DOHH2 (cell line): ENCODE measurements around the gene UNKL.

Source experiments
- H3F3A ChIP-seq: fragments of 200-600 bp; sonication (generic), shearing (Covaris generic); 2 replicates; pipeline ENCODE4 v1.6.0; 2016; ENCODE audit warnings: antibody characterized with exemption, mild to moderate bottlenecking; ENCODE audit not compliant: control insufficient read depth, insufficient read depth
- H3K27ac ChIP-seq: fragments of 200-600 bp; sonication (generic); 2 replicates; pipeline ENCODE4 v1.5.1; 2014; ENCODE audit warnings: low read depth, mild to moderate bottlenecking, low read length, moderate library complexity
- H3K27me3 ChIP-seq: fragments of 200-600 bp; sonication (generic); 2 replicates; pipeline ENCODE4 v1.6.1; 2014; ENCODE audit warnings: mild to moderate bottlenecking, low read length, mixed read lengths; ENCODE audit not compliant: control insufficient read depth
- H3K36me3 ChIP-seq: fragments of 200-600 bp; sonication (generic); 2 replicates; pipeline ENCODE4 v1.6.1; 2014; ENCODE audit warnings: mild to moderate bottlenecking, low read length, moderate library complexity, mixed read lengths; ENCODE audit not compliant: control insufficient read depth
- H3K4me1 ChIP-seq: fragments of 200-600 bp; sonication (generic); 2 replicates; pipeline ENCODE4 v1.6.1; 2014; ENCODE audit warnings: mild to moderate bottlenecking, low read length, mixed read lengths; ENCODE audit not compliant: control insufficient read depth
- H3K4me2 ChIP-seq: fragments of 200-600 bp; sonication (generic); 2 replicates; pipeline ENCODE4 v1.6.0; 2014; ENCODE audit warnings: mild to moderate bottlenecking, low read length, moderate library complexity
- H3K4me3 ChIP-seq: fragments of 200-600 bp; sonication (generic); 2 replicates; pipeline ENCODE4 v1.5.1; 2014; ENCODE audit warnings: mild to moderate bottlenecking, low read length, mixed read lengths
- H3K79me2 ChIP-seq: fragments of 200-600 bp; sonication (generic); 2 replicates; pipeline ENCODE4 v1.6.1; 2014; ENCODE audit warnings: mild to moderate bottlenecking, low read length, mixed read lengths; ENCODE audit not compliant: control insufficient read depth
- H3K9me2 ChIP-seq: fragments of 200-600 bp; sonication (generic); replicated peaks from 2 replicates; pipeline ENCODE4 v1.6.1; 2014; ENCODE audit warnings: mild to moderate bottlenecking, low read length, mixed read lengths; ENCODE audit not compliant: control insufficient read depth
- H3K9me3 ChIP-seq: fragments of 200-600 bp; sonication (generic); 2 replicates; pipeline ENCODE4 v1.6.1; 2014; ENCODE audit warnings: antibody characterized with exemption, low read length, mixed read lengths; ENCODE audit not compliant: control insufficient read depth, insufficient read depth
- H4K20me1 ChIP-seq: fragments of 200-600 bp; sonication (generic); 2 replicates; pipeline ENCODE4 v1.6.0; 2014; ENCODE audit warnings: low read depth, mild to moderate bottlenecking, antibody characterized with exemption, low read length, moderate library complexity; ENCODE audit not compliant: control insufficient read depth, insufficient read depth
- CTCF ChIP-seq: fragments of 200-600 bp; sonication (generic); IDR thresholded peaks from one replicate; pipeline ENCODE4 v1.5.1; 2014; ENCODE audit warnings: antibody characterized with exemption, mild to moderate bottlenecking, low read depth, low read length; ENCODE audit not compliant: poor library complexity, severe bottlenecking
- EZH2phosphoT487 ChIP-seq: fragments of 200-600 bp; sonication (generic); IDR thresholded peaks from 2 replicates; pipeline ENCODE4 v1.6.1; 2017; ENCODE audit warnings: borderline replicate concordance, mild to moderate bottlenecking, antibody characterized with exemption, low read length, moderate library complexity, mixed read lengths

Gene UNKL

GRCh38 chr16:1432388-1433262 is 18.1 kb upstream of the UNKL start:
- Histone ChIP-seq H3K36me3 (no peaks in the 10 kb centered on the region), H3K4me2 (no peak overlapping the region), H3K9me2 (no peaks in the 10 kb centered on the region), H3K79me2 (no peaks in the 10 kb centered on the region), H4K20me1 (no peaks in the 10 kb centered on the region), H3K4me1 (peaks cover 17% of the 10 kb centered on the region), H3K27me3 (no peaks in the 10 kb centered on the region), H3F3A (no peaks in the 10 kb centered on the region), H3K9me3 (no peaks in the 10 kb centered on the region), H3K4me3 (no peak overlapping the region), H3K27ac (no peak overlapping the region)
- TF ChIP-seq CTCF (no peak), EZH2phosphoT487 (no peak)

GRCh38 chr16:1431497-1432270 is 17.2 kb upstream of the UNKL start:
- Histone ChIP-seq H4K20me1 (no peaks in the 10 kb centered on the region), H3K27me3 (no peaks in the 10 kb centered on the region), H3K9me3 (no peaks in the 10 kb centered on the region), H3K36me3 (no peaks in the 10 kb centered on the region), H3K27ac (no peak overlapping the region), H3K79me2 (no peaks in the 10 kb centered on the region), H3K4me3 (no peak overlapping the region), H3F3A (no peaks in the 10 kb centered on the region), H3K4me2 (no peak overlapping the region), H3K4me1 (peaks cover 17% of the 10 kb centered on the region), H3K9me2 (no peaks in the 10 kb centered on the region)
- no peak for TF ChIP-seq CTCF
- no peak for TF ChIP-seq EZH2phosphoT487

GRCh38 chr16:1430759-1431496 is 16.4 kb upstream of the UNKL start, which contains the start of gene PERCC1:
TSS of gene PERCC1 (plus strand) at chr16:1431078. CDS start at chr16:1432594, 1,516 bp downstream.
- H3K27me3 ChIP-seq, result no peaks in the 10 kb centered on the region
- no peaks in the 10 kb centered on the region for H3K36me3 ChIP-seq
- no peaks in the 10 kb centered on the region for H3F3A ChIP-seq
- no peak within 1 kb of the TSS for H3K4me3 ChIP-seq
- no peaks in the 10 kb centered on the region for H3K9me3 ChIP-seq
- TF ChIP-seq CTCF, result no peak
- TF ChIP-seq EZH2phosphoT487, result no peak
- no peaks in the 10 kb centered on the region for H4K20me1 ChIP-seq
- no peak within 1 kb of the TSS for H3K4me2 ChIP-seq
- peaks cover 17% of the 10 kb centered on the region for H3K4me1 ChIP-seq
- H3K27ac ChIP-seq, result no peak within 1 kb of the TSS
- H3K79me2 ChIP-seq, result no peaks in the 10 kb centered on the region
- no peaks in the 10 kb centered on the region for H3K9me2 ChIP-seq
